GM23338 (cell line): ENCODE measurements around the gene RAD51B.

ENCODE experiments used
- CREB1 ChIP-seq: fragments of 250-450 bp; sonication (Bioruptor Pico); IDR thresholded peaks from 2 replicates; pipeline ENCODE4 v1.5.0; 2020; ENCODE audit warnings: low read depth, mild to moderate bottlenecking, moderate library complexity
- EZH2 ChIP-seq: fragments of 200-600 bp; sonication (generic); IDR thresholded peaks from one replicate; pipeline ENCODE4 v1.8.0; 2017; ENCODE audit warnings: antibody characterized with exemption, mild to moderate bottlenecking, low read depth; ENCODE audit not compliant: unreplicated experiment
- EZH2phosphoT487 ChIP-seq: fragments of 200-600 bp; sonication (generic); IDR thresholded peaks from one replicate; pipeline ENCODE4 v1.8.1; 2018; ENCODE audit warnings: antibody characterized with exemption; ENCODE audit not compliant: unreplicated experiment
- POLR2AphosphoS5 ChIP-seq: IDR thresholded peaks from 2 replicates; pipeline ENCODE4 v1.6.1; 2016; ENCODE audit warnings: antibody characterized with exemption, low read depth
- STAT1 ChIP-seq: IDR thresholded peaks from one replicate; pipeline ENCODE4 v1.6.1; 2016; ENCODE audit warnings: antibody characterized with exemption; ENCODE audit not compliant: unreplicated experiment
- TF ChIP-seq, protein P1 (sequence below), 2 experiments: fragments of 200-600 bp in 1 of 2; sonication (generic) in 1 of 2; conservative IDR thresholded peaks; 2 replicates each; pipeline versions ENCODE4 v1.5.1 to v1.6.1; 2016 to 2017; ENCODE audit warnings: antibody characterized with exemption in 2 of 2, low read depth in 2 of 2, mild to moderate bottlenecking in 2 of 2, moderate library complexity in 1 of 2
- TF ChIP-seq, protein P2 (sequence below): IDR thresholded peaks from one replicate; pipeline ENCODE4 v1.6.1; 2018; ENCODE audit warnings: antibody characterized with exemption; ENCODE audit not compliant: unreplicated experiment
- TF ChIP-seq, protein P3 (sequence below): fragments of 250-450 bp; sonication (Bioruptor Pico); IDR thresholded peaks from 2 replicates; pipeline ENCODE4 v1.5.0; 2020; ENCODE audit warnings: mild to moderate bottlenecking, moderate library complexity

DNA sequence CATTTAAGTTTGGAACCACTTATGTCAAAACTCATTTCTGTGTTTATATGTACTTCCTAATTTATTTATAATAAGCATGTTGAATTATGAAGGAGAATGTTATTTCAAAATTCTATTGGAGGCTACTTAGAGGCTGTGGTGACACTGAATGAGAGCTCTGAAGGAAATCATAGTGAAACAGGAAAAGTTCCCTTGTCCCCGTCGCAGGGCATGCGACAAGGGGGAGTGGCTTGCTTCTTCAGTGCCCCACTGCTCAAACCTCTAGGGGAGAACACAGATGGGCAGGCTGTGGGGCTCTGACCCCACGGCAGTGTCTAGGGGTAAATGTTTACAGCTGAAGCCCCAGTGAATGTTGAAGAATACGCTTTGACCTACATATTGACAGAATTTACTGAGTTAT lies 261.9 kb downstream of the RAD51B start:
- TF ChIP-seq, protein P1, sequence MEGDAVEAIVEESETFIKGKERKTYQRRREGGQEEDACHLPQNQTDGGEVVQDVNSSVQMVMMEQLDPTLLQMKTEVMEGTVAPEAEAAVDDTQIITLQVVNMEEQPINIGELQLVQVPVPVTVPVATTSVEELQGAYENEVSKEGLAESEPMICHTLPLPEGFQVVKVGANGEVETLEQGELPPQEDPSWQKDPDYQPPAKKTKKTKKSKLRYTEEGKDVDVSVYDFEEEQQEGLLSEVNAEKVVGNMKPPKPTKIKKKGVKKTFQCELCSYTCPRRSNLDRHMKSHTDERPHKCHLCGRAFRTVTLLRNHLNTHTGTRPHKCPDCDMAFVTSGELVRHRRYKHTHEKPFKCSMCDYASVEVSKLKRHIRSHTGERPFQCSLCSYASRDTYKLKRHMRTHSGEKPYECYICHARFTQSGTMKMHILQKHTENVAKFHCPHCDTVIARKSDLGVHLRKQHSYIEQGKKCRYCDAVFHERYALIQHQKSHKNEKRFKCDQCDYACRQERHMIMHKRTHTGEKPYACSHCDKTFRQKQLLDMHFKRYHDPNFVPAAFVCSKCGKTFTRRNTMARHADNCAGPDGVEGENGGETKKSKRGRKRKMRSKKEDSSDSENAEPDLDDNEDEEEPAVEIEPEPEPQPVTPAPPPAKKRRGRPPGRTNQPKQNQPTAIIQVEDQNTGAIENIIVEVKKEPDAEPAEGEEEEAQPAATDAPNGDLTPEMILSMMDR (conservative IDR thresholded peaks at IDR 0.05; ENCODE audit: low read depth in 2 of 2): no peak
- TF ChIP-seq CREB1 (CRISPR knock-in tag) (no peak), EZH2phosphoT487 (no peak), EZH2 (no peak), POLR2AphosphoS5 (no peak), STAT1 (no peak)
- TF ChIP-seq, protein P2, sequence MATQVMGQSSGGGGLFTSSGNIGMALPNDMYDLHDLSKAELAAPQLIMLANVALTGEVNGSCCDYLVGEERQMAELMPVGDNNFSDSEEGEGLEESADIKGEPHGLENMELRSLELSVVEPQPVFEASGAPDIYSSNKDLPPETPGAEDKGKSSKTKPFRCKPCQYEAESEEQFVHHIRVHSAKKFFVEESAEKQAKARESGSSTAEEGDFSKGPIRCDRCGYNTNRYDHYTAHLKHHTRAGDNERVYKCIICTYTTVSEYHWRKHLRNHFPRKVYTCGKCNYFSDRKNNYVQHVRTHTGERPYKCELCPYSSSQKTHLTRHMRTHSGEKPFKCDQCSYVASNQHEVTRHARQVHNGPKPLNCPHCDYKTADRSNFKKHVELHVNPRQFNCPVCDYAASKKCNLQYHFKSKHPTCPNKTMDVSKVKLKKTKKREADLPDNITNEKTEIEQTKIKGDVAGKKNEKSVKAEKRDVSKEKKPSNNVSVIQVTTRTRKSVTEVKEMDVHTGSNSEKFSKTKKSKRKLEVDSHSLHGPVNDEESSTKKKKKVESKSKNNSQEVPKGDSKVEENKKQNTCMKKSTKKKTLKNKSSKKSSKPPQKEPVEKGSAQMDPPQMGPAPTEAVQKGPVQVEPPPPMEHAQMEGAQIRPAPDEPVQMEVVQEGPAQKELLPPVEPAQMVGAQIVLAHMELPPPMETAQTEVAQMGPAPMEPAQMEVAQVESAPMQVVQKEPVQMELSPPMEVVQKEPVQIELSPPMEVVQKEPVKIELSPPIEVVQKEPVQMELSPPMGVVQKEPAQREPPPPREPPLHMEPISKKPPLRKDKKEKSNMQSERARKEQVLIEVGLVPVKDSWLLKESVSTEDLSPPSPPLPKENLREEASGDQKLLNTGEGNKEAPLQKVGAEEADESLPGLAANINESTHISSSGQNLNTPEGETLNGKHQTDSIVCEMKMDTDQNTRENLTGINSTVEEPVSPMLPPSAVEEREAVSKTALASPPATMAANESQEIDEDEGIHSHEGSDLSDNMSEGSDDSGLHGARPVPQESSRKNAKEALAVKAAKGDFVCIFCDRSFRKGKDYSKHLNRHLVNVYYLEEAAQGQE: no peak
- TF ChIP-seq, protein P3, sequence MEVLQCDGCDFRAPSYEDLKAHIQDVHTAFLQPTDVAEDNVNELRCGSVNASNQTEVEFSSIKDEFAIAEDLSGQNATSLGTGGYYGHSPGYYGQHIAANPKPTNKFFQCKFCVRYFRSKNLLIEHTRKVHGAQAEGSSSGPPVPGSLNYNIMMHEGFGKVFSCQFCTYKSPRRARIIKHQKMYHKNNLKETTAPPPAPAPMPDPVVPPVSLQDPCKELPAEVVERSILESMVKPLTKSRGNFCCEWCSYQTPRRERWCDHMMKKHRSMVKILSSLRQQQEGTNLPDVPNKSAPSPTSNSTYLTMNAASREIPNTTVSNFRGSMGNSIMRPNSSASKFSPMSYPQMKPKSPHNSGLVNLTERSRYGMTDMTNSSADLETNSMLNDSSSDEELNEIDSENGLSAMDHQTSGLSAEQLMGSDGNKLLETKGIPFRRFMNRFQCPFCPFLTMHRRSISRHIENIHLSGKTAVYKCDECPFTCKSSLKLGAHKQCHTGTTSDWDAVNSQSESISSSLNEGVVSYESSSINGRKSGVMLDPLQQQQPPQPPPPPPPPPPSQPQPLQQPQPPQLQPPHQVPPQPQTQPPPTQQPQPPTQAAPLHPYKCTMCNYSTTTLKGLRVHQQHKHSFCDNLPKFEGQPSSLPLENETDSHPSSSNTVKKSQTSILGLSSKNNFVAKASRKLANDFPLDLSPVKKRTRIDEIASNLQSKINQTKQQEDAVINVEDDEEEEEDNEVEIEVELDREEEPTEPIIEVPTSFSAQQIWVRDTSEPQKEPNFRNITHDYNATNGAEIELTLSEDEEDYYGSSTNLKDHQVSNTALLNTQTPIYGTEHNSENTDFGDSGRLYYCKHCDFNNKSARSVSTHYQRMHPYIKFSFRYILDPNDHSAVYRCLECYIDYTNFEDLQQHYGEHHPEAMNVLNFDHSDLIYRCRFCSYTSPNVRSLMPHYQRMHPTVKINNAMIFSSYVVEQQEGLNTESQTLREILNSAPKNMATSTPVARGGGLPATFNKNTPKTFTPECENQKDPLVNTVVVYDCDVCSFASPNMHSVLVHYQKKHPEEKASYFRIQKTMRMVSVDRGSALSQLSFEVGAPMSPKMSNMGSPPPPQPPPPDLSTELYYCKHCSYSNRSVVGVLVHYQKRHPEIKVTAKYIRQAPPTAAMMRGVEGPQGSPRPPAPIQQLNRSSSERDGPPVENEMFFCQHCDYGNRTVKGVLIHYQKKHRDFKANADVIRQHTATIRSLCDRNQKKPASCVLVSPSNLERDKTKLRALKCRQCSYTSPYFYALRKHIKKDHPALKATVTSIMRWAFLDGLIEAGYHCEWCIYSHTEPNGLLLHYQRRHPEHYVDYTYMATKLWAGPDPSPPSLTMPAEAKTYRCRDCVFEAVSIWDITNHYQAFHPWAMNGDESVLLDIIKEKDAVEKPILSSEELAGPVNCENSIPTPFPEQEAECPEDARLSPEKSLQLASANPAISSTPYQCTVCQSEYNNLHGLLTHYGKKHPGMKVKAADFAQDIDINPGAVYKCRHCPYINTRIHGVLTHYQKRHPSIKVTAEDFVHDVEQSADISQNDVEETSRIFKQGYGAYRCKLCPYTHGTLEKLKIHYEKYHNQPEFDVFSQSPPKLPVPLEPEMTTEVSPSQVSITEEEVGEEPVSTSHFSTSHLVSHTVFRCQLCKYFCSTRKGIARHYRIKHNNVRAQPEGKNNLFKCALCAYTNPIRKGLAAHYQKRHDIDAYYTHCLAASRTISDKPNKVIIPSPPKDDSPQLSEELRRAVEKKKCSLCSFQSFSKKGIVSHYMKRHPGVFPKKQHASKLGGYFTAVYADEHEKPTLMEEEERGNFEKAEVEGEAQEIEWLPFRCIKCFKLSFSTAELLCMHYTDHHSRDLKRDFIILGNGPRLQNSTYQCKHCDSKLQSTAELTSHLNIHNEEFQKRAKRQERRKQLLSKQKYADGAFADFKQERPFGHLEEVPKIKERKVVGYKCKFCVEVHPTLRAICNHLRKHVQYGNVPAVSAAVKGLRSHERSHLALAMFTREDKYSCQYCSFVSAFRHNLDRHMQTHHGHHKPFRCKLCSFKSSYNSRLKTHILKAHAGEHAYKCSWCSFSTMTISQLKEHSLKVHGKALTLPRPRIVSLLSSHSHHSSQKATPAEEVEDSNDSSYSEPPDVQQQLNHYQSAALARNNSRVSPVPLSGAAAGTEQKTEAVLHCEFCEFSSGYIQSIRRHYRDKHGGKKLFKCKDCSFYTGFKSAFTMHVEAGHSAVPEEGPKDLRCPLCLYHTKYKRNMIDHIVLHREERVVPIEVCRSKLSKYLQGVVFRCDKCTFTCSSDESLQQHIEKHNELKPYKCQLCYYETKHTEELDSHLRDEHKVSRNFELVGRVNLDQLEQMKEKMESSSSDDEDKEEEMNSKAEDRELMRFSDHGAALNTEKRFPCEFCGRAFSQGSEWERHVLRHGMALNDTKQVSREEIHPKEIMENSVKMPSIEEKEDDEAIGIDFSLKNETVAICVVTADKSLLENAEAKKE (CRISPR knock-in tag): no peak
